CD4-positive, alpha-beta memory T cell (primary cell): ENCODE data around the gene HOXD12. TPM values are rescaled to one million over a fixed set of nuclear protein-coding genes. Genes with fewer than 3 reads are reported as not detected.

Experiments
- CTCF ChIA-PET: fragments of 350-600 bp; sonication (Branson Sonifier 250); formaldehyde crosslinking; loops from one replicate; lab custom pipeline; 2021; ENCODE audit warnings: inconsistent platforms; ENCODE audit not compliant: partially characterized antibody; lab: Charles Lee
- POLR2A ChIA-PET: fragments of 350-600 bp; sonication (Branson Sonifier 250); formaldehyde crosslinking; loops from one replicate; lab custom pipeline; 2021; ENCODE audit not compliant: partially characterized antibody; lab: Charles Lee
- DNase-seq, 5 donors: peaks; one replicate each; pipeline versions ENCODE4 v3.0.0 to v3.0.0-alpha.2; 2020 to 2022; ENCODE audit warnings: mixed read lengths in 1 of 5
- H3K27ac ChIP-seq: one replicate; pipeline ENCODE4 v1.7.0; 2013; ENCODE audit warnings: low read depth, low read length
- H3K27me3 ChIP-seq: 2 replicates; pipeline ENCODE4 v1.7.0; 2013; ENCODE audit warnings: mild to moderate bottlenecking, low read length, moderate library complexity; ENCODE audit not compliant: insufficient read depth
- H3K36me3 ChIP-seq: 2 replicates; pipeline ENCODE4 v1.7.0; 2013; ENCODE audit warnings: mild to moderate bottlenecking, low read length, moderate library complexity; ENCODE audit not compliant: insufficient read depth
- H3K4me1 ChIP-seq: 2 replicates; pipeline ENCODE4 v1.7.0; 2013; ENCODE audit warnings: mild to moderate bottlenecking, low read length, moderate library complexity; ENCODE audit not compliant: insufficient read depth
- H3K4me3 ChIP-seq, 2 donors: one replicate each; pipeline ENCODE4 v1.7.0; 2013; ENCODE audit warnings: low read length in 2 of 2, mild to moderate bottlenecking in 1 of 2
- H3K9me3 ChIP-seq, 2 donors: one replicate each; pipeline ENCODE4 v1.7.0; 2013; ENCODE audit warnings: low read length in 2 of 2, control low read depth in 1 of 2; ENCODE audit not compliant: control insufficient read depth in 1 of 2
- H3K27ac Mint-ChIP-seq, 7 donors: one replicate each; pipeline ENCODE4 v1.8.0; 2020 to 2021; ENCODE audit warnings: mixed read lengths in 7 of 7, mild to moderate bottlenecking in 6 of 7, inconsistent platforms in 3 of 7, moderate library complexity in 3 of 7
- H3K27me3 Mint-ChIP-seq, 2 donors: one replicate each; pipeline ENCODE4 v1.8.0; 2020 to 2021; ENCODE audit warnings: mixed read lengths in 2 of 2
- H3K36me3 Mint-ChIP-seq, 2 donors: one replicate each; pipeline ENCODE4 v1.8.0; 2020 to 2021; ENCODE audit warnings: mixed read lengths in 2 of 2, inconsistent platforms in 1 of 2, mild to moderate bottlenecking in 1 of 2
- H3K4me1 Mint-ChIP-seq, 4 donors: one replicate each; pipeline ENCODE4 v1.8.0; 2020 to 2021; ENCODE audit warnings: mixed read lengths in 4 of 4, mild to moderate bottlenecking in 1 of 4
- H3K4me3 Mint-ChIP-seq, 8 donors: one replicate each; pipeline ENCODE4 v1.8.0; 2020 to 2021; ENCODE audit warnings: mixed read lengths in 8 of 8, mild to moderate bottlenecking in 7 of 8, moderate library complexity in 6 of 8, inconsistent platforms in 3 of 8
- H3K9me3 Mint-ChIP-seq, 8 donors: one replicate each; pipeline ENCODE4 v1.8.0; 2020 to 2021; ENCODE audit warnings: mixed read lengths in 8 of 8, mild to moderate bottlenecking in 5 of 8, inconsistent platforms in 3 of 8, moderate library complexity in 1 of 8
- intact Hi-C: fragments of 100-400 bp; cut with micrococcal nuclease; formaldehyde crosslinking; loops from one replicate; pipeline ENCODE4 v1.15.1; 2023
- polyA plus RNA-seq, 2 donors: library from polyadenylated mRNA; unstranded; fragments of 300-500 nt; fragmentation: Illumina TruSeq; gene quantifications; one replicate each; pipeline ENCODE4 v1.2.3, GENCODE V29; 2021
- total RNA-seq, 2 experiments: library from RNA; stranded (reverse); gene quantifications; one replicate each; pipeline ENCODE4 v1.2.3, GENCODE V29; 2021

Gene HOXD12
- total and polyA plus RNA-seq, 4 experiments from 2014 or later = not detected

- ChIA-PET POLR2A (no interaction called here), CTCF (interaction anchor here (1.1 to 3.0 kb wide), 5 partner anchors 8 to 1010 kb away, joined by 3 to 28 read pairs (median 7); no protein-coding TSS in a partner anchor)
- Mint-ChIP-seq H3K27ac (peak overlapping the region in 2 of 7 donors; percentile 74 to 86), H3K4me3 (peak overlapping the region in 7 of 8 donors; percentile 5 to 53 (median 14)), H3K9me3 (peaks cover 0 to 40% (median 23%) of the 10 kb centered on the region in 8 donors), H3K27me3 (peaks cover 71 to 78% of the 10 kb centered on the region in 2 donors), H3K36me3 (peaks cover 1 to 8% of the 10 kb centered on the region in 2 donors), H3K4me1 (peaks cover 13 to 44% (median 31%) of the 10 kb centered on the region in 4 donors)
- Histone ChIP-seq H3K9me3 (no peaks in the 10 kb centered on the region), H3K4me1 (peaks cover 27% of the 10 kb centered on the region), H3K27ac (no peak overlapping the region), H3K4me3 (no peak overlapping the region), H3K27me3 (peaks cover 88% of the 10 kb centered on the region), H3K36me3 (no peaks in the 10 kb centered on the region)
- no peak for DNase-seq
- intact Hi-C loops = no loop called here
These were observed 39.5 kb downstream of the HOXD12 start for GRCh38 chr2:176138923-176139660.

- ChIA-PET CTCF (interaction anchor here (0.8 to 3.0 kb wide), 8 partner anchors 8 to 1009 kb away, joined by 3 to 28 read pairs (median 4); no protein-coding TSS in a partner anchor), POLR2A (interaction anchor here (1.6 kb wide), 1 partner anchor 8 kb away, joined by 3 read pairs; no protein-coding TSS in a partner anchor)
- Histone ChIP-seq H3K36me3 (no peaks in the 10 kb centered on the region), H3K4me3 (no peak overlapping the region), H3K27me3 (peaks cover 82% of the 10 kb centered on the region), H3K9me3 (no peaks in the 10 kb centered on the region), H3K4me1 (peaks cover 27% of the 10 kb centered on the region), H3K27ac (no peak overlapping the region)
- peaks cover 0 to 40% (median 23%) of the 10 kb centered on the region in 8 donors for H3K9me3 Mint-ChIP-seq
- no peak for DNase-seq
- H3K27ac Mint-ChIP-seq = peak overlapping the region in 2 of 7 donors; percentile 74
- peaks cover 71 to 74% of the 10 kb centered on the region in 2 donors for H3K27me3 Mint-ChIP-seq
- peaks cover 13 to 43% (median 31%) of the 10 kb centered on the region in 4 donors for H3K4me1 Mint-ChIP-seq
- peaks cover 1 to 8% of the 10 kb centered on the region in 2 donors for H3K36me3 Mint-ChIP-seq
- intact Hi-C loops = no loop called here
- H3K4me3 Mint-ChIP-seq = peak overlapping the region in 3 of 8 donors; percentile 32 to 50 (median 40)
These were observed 40.3 kb downstream of the HOXD12 start for GRCh38 chr2:176139661-176140512.

- H3K36me3 Mint-ChIP-seq = peaks cover 1% of the 10 kb centered on the region in 2 donors
- H3K9me3 Mint-ChIP-seq = peaks cover 0 to 34% (median 22%) of the 10 kb centered on the region in 8 donors
- peak overlapping the region in 3 of 7 donors; percentile 64 to 84 (median 66) for H3K27ac Mint-ChIP-seq
- intact Hi-C loops = no loop called here
- Histone ChIP-seq H3K9me3 (no peaks in the 10 kb centered on the region), H3K27ac (no peak overlapping the region), H3K4me3 (no peak overlapping the region), H3K36me3 (no peaks in the 10 kb centered on the region), H3K4me1 (peaks cover 25% of the 10 kb centered on the region), H3K27me3 (peaks cover 80% of the 10 kb centered on the region)
- ChIA-PET POLR2A (interaction anchor here (1.6 kb wide), 1 partner anchor 9 kb away, joined by 3 read pairs; no protein-coding TSS in a partner anchor), CTCF (interaction anchor here (0.6 to 3.0 kb wide), 9 partner anchors 9 to 887 kb away, joined by 3 to 28 read pairs (median 3); no protein-coding TSS in a partner anchor)
- peaks cover 69 to 74% of the 10 kb centered on the region in 2 donors for H3K27me3 Mint-ChIP-seq
- peak; percentile 47 to 61 (median 53) for DNase-seq
- peaks cover 13 to 37% (median 24%) of the 10 kb centered on the region in 4 donors for H3K4me1 Mint-ChIP-seq
- peak overlapping the region in 5 of 8 donors; percentile 21 to 38 (median 35) for H3K4me3 Mint-ChIP-seq
These were observed 41.1 kb downstream of the HOXD12 start for GRCh38 chr2:176140513-176141317.

- CTCF ChIA-PET = no interaction called here
- Mint-ChIP-seq H3K36me3 (peaks cover 0 to 1% of the 10 kb centered on the region in 2 donors), H3K4me3 (no peak overlapping the region), H3K4me1 (peaks cover 7 to 26% (median 18%) of the 10 kb centered on the region in 4 donors), H3K27ac (no peak overlapping the region), H3K9me3 (peaks cover 0 to 34% (median 18%) of the 10 kb centered on the region in 8 donors), H3K27me3 (peaks cover 74 to 78% of the 10 kb centered on the region in 2 donors)
- no peak for DNase-seq
- POLR2A ChIA-PET = no interaction called here
- H3K27me3 ChIP-seq = peaks cover 73% of the 10 kb centered on the region
- H3K4me3 ChIP-seq = no peak overlapping the region
- peaks cover 12% of the 10 kb centered on the region for H3K4me1 ChIP-seq
- no peaks in the 10 kb centered on the region for H3K9me3 ChIP-seq
- no peaks in the 10 kb centered on the region for H3K36me3 ChIP-seq
- intact Hi-C loops = no loop called here
- H3K27ac ChIP-seq = no peak overlapping the region
These were observed 42.7 kb downstream of the HOXD12 start for GRCh38 chr2:176142281-176142680.

- POLR2A ChIA-PET = no interaction called here
- peaks cover 67% of the 10 kb centered on the region for H3K27me3 ChIP-seq
These were observed 45.7 kb downstream of the HOXD12 start for GRCh38 chr2:176145085-176145969.

DNA sequence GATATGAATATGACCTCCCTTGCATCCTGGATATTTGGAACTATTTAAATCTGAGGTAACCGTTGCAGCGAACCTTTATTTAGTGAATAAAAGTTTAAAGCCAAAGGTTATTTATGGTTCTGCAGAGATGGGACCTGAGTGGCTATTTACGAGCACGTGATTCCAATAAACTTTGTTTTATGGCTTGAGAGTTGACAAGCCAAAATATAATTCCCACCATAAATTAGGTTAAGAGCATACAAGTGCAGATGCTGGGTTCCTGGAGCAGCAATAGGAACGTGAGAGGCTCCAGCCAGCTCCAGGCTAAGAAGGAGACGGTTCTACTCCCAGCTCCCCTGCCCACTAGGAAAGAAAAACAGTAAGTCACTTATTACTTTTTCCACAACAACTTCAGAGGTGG is 46.5 kb downstream of the HOXD12 start:
- CTCF ChIA-PET = interaction anchor here (0.8 kb wide), 1 partner anchor 48 kb away, joined by 3 read pairs; no protein-coding TSS in a partner anchor
- intact Hi-C loops = no loop called here
- peaks cover 67% of the 10 kb centered on the region for H3K27me3 ChIP-seq

More at GRCh38 chr2:176145085-176145969, 45.7 kb downstream of the HOXD12 start:
- Mint-ChIP-seq H3K4me1 (peaks cover 5 to 13% (median 7%) of the 10 kb centered on the region in 4 donors), H3K4me3 (no peak overlapping the region), H3K36me3 (peaks cover 0 to 1% of the 10 kb centered on the region in 2 donors), H3K27me3 (peaks cover 72 to 80% of the 10 kb centered on the region in 2 donors), H3K27ac (no peak overlapping the region), H3K9me3 (peaks cover 0 to 8% (median 4%) of the 10 kb centered on the region in 8 donors)
- Histone ChIP-seq H3K9me3 (no peaks in the 10 kb centered on the region), H3K4me3 (no peak overlapping the region), H3K27ac (no peak overlapping the region), H3K4me1 (peaks cover 9% of the 10 kb centered on the region), H3K36me3 (no peaks in the 10 kb centered on the region)
- DNase-seq = no peak
- CTCF ChIA-PET = interaction anchor here (2.3 kb wide), 1 partner anchor 18 kb away, joined by 7 read pairs; no protein-coding TSS in a partner anchor
- intact Hi-C loops = no loop called here

More for the DNA sequence above, 46.5 kb downstream of the HOXD12 start:
- H3K36me3 Mint-ChIP-seq = peaks cover 0 to 1% of the 10 kb centered on the region in 2 donors
- peaks cover 76 to 83% of the 10 kb centered on the region in 2 donors for H3K27me3 Mint-ChIP-seq
- Histone ChIP-seq H3K4me1 (peaks cover 1% of the 10 kb centered on the region), H3K4me3 (no peak overlapping the region), H3K36me3 (no peaks in the 10 kb centered on the region), H3K9me3 (no peaks in the 10 kb centered on the region), H3K27ac (no peak overlapping the region)
- H3K4me1 Mint-ChIP-seq = peaks cover 2 to 12% (median 4%) of the 10 kb centered on the region in 4 donors
- no peak overlapping the region for H3K4me3 Mint-ChIP-seq
- H3K9me3 Mint-ChIP-seq = peaks cover 0 to 8% (median 3%) of the 10 kb centered on the region in 8 donors
- DNase-seq = no peak
- no peak overlapping the region for H3K27ac Mint-ChIP-seq
- POLR2A ChIA-PET = no interaction called here
